Stimulated activated CD8-positive, alpha-beta memory T cell treated with anti-CD3 and anti-CD28 coated beads, Interleukin-12 subunit alpha, Interleukin-12 subunit beta, amount 100 ng/mL, for 4 hours (primary cell): Measurements from ENCODE around the gene GADD45G.

Experiments used
- DNase-seq: peaks from one replicate; pipeline ENCODE4 v3.0.0-alpha.2; 2020; ENCODE audit warnings: low read depth

GADD45G gene

DNA sequence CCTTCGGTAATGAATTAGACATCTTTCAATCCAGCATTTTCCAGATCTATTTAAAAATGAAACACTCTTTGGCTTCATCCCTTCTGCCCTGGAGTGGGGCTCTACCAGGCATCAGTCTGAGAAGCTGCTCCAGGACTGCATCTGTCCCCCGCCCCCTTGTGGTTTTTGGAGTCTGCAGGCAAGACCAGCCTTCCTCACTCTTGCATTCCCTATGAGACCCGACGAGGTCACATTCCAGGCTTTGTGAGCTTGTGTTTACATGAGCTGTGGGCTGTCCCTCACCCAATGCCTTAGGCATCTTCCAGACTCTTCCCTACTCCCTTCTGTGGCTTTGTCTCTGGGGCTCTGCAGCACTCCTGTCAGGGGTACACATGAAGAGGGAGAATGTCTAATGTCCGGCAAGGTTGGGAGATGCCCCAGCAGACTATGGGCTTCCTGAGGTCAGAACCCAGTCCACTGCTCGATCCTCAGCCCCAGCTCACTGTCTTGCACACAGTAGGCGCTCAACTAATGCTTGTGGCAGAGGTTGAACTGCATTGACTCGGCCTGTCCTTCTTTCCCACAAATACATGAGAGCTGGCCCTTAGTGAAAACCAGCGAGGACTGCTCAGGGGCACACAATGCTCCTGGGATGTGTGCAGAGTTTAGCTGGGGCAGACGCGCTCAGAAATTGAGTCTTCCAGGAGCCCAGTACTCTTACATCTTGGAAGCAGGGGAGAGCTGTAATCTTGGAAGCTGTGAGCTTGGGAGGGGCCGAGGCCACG lies 11.7 kb upstream of the GADD45G start:
- DNase-seq, result no peak

DNA sequence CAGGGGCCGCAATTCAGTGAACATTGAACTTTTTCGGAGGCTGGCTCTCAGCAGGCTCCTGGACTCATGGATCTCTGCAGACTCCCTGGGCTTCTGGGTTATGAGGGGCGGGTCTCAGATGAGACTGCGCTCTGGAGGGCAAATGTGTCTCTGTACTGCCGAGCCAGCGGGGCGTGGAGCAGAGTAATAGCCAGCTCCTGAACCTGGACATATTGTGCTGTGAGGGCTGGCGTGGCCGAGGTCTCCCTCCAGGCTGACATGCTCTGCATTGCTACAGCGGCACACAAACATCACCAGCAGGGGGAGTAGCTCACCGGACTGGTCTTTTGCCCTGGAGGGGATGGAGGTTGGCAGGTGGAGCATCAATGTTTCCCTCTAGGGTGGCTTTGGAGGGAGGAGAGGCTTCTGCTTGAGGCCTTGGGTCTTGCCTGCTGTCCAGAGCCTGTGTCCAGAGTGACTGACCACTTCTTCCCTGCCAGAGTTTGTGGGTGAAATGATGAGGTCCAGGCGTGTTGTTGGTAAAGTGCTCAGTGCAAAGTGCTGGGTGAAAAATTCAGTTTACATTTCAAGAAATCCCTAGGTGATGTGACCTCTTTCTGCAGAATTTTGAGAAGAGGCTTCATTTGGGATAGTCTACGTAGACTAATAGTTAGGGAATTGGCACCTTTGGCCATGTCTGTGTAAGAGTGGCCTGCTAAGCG lies 10.9 kb upstream of the GADD45G start:
- no peak for DNase-seq

- DNase-seq, result no peak
These were observed 9.8 kb upstream of the GADD45G start for GRCh38 chr9:89594811-89595550.

GRCh38 chr9:89595646-89596045 lies 9.2 kb upstream of the GADD45G start:
- DNase-seq, result no peak

- DNase-seq, result no peak
These were observed 7.8 kb upstream of the GADD45G start for GRCh38 chr9:89596937-89597555.

DNA sequence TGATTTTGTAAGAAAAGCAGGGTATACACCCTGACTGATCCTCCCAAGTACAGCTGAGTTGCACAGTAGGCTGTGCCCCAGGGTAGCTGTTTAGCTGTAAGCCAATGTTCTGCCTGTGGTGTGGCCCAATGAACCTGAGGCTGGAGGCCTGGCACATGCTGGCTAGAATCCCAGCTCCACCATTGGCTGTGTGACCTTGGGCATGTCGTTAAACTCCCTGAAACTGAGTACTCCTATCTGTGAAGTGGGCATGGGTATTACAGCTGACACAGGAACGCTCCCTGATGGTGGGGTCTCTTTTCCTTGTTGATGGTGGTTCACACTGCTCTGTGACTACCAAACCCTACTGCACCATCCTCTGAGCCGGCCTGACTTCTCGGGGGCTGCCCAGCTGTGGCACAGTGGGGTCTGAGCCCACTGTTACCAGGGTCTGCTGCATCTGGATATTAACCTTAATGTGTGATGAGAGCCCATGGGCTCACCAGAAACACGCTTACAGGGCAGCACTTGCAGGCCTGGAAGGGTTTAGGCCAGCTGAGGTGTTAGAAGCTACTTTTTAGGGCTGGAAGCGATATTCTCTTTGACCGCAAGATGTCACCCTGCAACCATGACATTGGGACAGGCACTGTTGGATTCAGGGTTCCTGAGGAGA lies 7.0 kb upstream of the GADD45G start:
- no peak for DNase-seq

GRCh38 chr9:89598363-89598713 lies 6.5 kb upstream of the GADD45G start:
- DNase-seq, result no peak

DNA sequence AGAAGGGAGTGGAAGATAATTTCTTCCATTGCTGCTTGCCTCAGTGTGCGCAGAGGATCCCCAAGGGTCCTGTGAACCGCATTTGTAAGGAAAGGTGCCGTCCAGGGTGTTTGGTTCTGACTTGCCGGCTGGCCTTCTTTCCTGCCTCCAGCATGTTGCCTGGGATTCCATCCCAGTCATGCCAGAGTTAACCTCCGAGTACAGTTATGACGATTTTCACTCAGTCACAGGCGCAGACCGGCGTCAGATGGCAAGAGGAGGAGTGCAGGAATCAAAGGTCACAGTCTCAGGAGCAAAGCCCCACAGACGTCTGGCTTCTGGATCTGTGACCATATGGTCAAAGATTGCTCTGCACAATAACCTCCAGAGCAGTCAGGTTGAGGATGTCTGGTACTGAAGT lies 5.9 kb upstream of the GADD45G start:
- no peak for DNase-seq

DNA sequence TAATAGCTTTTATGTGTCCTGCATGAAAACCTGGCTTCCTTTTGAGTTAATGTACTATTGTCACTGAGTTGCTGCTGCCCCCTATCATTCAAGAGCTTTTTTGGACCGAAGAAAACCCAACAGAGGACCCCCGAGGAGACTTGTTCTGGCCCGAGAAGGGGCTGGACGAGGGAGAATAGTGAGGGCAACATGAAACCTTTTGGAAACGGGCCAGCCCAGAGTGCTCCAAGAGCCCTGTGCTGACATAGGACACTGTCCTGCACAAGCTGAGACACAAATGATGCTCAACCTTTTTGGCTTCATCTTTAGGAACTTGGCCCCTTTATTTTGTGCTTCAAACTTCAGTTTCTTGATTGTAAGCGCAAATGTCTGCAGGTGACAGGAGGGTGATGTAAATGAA lies 4.0 kb upstream of the GADD45G start:
- DNase-seq, result no peak

DNA sequence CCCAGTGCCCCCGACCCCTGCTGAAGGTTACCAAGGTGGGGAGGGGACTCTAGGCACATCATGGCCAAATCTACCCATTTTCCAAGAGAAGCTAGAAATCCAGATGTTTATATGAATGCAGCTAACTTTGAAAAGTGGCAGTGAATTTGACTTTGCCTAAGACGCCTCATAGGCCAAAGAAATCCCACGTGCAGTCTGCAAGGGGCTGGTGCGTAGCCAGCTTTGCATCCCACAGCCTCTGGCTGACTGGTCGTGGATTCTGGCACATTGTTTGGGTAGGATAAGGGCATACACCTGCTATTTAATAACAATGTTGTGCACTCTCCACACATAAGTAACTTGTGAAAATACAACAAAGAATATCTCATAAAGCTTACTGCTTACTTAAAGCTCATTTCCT lies 3.5 kb upstream of the GADD45G start:
- no peak for DNase-seq

- no peak for DNase-seq
These were observed 2.8 kb upstream of the GADD45G start for GRCh38 chr9:89601856-89602562.

GRCh38 chr9:89602978-89603766 lies 1.6 kb upstream of the GADD45G start:
- peak; percentile 64 for DNase-seq

DNA sequence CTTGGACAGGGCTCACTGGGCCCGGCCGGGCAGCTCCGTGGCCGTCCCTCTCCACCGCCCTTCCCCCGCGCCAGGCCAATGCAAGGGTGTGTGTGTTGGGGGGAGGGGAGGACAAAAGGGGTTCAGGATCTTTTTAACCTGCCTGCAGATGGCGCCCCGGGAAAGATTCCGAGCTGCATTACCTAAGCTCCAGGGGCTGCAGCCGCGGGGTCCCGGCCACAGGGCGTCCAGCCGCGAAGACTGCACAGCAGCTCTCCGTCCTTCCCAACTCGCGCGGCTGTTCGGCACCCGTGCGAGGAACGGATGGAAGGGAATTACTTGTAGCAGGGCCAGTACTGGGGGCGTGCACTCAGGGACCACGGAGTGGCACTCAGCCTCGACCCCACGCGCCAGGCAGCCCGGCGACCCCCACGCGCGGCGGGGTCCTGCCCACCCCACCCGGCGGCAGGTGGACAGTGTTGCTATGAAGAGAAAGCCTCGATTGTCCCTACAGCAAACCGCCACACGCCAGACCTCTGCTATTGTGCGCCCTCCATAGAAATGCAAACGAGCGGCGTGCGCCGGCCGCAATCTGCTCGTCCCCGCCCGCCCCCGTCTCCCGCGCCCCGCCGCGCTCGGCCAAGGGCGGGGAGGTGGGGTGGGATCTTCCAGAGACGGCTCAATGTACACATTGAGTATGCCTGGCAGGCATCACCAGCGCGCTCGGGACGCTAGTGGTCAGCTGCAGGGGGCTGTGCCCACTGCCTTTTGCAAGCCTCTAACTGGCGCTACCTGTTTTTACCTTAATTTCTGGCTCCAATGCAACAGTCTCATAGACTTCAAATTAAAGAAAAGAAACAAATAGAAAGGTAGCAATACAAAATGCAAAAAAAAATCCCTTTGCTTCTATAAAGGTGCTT lies 796 bp upstream of the GADD45G start:
- no peak for DNase-seq

DNA sequence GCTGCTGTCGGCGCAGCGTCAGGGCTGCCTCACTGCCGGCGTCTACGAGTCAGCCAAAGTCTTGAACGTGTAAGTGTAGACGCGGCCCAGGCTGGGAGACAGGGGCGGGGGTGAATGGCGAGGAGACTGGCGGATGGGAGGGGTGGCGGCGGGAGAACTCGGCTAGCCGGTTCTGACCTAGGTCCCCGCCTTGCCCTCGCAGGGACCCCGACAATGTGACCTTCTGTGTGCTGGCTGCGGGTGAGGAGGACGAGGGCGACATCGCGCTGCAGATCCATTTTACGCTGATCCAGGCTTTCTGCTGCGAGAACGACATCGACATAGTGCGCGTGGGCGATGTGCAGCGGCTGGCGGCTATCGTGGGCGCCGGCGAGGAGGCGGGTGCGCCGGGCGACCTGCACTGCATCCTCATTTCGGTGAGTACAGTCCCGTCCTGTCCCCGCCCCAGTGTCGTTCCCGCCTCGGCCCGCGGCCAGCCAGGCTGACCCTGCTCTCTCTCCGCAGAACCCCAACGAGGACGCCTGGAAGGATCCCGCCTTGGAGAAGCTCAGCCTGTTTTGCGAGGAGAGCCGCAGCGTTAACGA lies 745 bp downstream of the GADD45G start:
- DNase-seq, result peak; percentile 47

GRCh38 chr9:89606049-89606623 lies 1.3 kb downstream of the GADD45G start:
- DNase-seq, result no peak

DNA sequence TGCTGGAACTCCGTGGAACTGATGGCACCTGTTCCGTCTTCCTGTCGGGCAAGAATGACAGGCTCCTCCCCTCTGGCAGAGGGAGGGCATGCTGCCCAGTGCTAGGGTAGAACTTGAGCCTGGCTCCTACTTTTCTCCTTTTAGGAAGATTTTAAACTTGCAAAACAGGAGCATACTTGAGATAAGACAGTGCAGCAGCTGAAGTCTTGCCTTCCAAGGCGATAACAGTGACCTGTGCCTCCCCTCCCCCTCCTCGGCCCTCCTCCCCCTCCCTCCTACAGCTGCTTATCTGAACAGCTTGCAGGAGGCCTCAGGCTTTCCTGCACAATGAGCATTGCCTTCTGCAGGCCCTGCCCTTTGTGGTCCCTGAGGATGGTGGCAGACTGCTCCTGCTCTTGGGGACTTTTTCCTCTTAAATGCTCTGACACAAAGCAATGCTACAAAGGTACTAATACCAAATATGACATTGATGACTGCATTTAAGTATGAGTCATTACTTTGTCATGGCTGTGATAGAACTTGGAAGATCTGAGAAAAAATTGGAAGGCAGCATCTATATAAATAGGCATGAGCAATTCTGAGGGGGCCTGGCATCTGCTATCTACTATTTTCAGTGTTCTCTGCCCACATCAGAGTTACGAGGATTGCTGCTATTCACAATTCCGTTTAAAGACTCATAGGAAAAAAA lies 2.0 kb downstream of the GADD45G start:
- no peak for DNase-seq

DNA sequence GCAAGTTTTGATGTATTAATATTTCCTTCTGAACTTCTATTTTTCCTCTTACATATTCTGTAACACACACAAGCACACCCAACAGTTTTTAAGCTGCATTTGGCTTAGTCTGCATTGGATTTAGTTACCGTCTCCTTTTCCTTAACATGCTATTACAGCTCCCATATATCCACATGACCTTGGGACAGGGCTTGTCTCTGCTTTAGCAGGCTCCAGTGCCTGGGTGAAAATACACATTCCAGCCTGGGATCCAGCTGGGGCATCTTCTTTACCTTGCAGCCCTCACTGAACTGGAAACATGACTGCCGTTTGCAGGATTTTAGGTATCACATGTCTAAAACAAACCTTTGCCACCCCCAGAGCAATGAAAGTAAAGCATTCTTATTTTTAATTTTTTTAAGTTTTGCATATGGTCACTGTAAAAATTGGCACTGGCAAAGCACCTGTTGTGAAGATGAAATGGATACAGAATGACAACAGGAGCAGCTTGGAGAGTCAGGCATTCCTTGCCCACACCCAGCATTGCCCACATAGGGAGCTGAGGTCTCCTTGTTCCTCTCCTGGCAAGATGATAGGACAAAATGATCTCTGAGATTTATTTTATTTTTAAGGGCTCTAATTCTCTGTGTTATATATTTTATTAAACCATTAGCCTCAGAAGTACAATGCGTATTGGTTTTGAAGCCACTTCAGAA lies 4.0 kb downstream of the GADD45G start:
- DNase-seq, result no peak
